ENCODE data around the gene PRDX4. TPM values are rescaled to one million over a fixed set of nuclear protein-coding genes. Genes with fewer than 3 reads are reported as not detected.

Gene PRDX4
- total RNA-seq, 6 donors from 2014 or later, result 17.8 to 69.0 (median 58.4) TPM

- Histone ChIP-seq H3K4me1 (peaks cover 0 to 2% (median 0%) of the 10 kb centered on the region in 4 donors), H3K36me3 (no peaks in the 10 kb centered on the region), H3K27ac (no peak overlapping the region), H3K4me3 (no peak overlapping the region), H3K27me3 (no peaks in the 10 kb centered on the region), H3K9me3 (no peaks in the 10 kb centered on the region)
- 43 to 56% methylated on average over 1 of the region's 1 CpG for WGBS, 2 donors
- TF ChIP-seq CTCF (IDR thresholded peaks at IDR 0.05) (no peak), POLR2A (IDR thresholded peaks at IDR 0.05) (no peak), EP300 (IDR thresholded peaks at IDR 0.05) (no peak), POLR2AphosphoS5 (IDR thresholded peaks at IDR 0.05) (no peak)
- DNase-seq (no peak), ATAC-seq (ENCODE audit: low FRiP score in 2 of 2) (no peak)
Measured at GRCh38 chrX:23661671-23662070, 5.6 kb upstream of the PRDX4 start.

DNA sequence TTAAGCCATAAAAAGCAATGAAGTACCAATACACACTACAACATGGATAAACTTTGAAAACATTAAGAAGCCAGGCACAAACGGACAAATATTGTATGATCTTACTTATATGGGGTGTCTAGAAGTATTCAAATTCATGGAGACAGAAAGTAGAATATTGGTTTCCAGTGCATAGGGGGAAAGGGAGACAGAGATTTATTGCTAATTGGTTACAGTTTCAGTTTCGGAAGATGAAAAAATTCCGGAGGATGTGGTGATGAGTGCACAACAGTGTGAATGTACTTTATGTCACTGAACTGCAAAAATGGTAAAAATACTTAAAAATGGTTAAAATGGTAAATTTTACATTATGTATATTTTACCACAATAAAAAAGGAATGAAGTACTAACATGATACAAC, 5.1 kb upstream of the PRDX4 start:
- Histone ChIP-seq H3K27ac (no peak overlapping the region), H3K27me3 (no peaks in the 10 kb centered on the region), H3K36me3 (no peaks in the 10 kb centered on the region), H3K4me3 (no peak overlapping the region), H3K4me1 (peaks cover 0 to 7% (median 0%) of the 10 kb centered on the region in 4 donors), H3K9me3 (no peaks in the 10 kb centered on the region)
- ATAC-seq (ENCODE audit: low FRiP score in 2 of 2) (no peak), DNase-seq (no peak)
- TF ChIP-seq POLR2A (IDR thresholded peaks at IDR 0.05) (no peak), CTCF (IDR thresholded peaks at IDR 0.05) (no peak), EP300 (IDR thresholded peaks at IDR 0.05) (no peak), POLR2AphosphoS5 (IDR thresholded peaks at IDR 0.05) (no peak)
- 46 to 47% methylated on average over 3 of the region's 3 CpGs for WGBS, 2 donors

DNA sequence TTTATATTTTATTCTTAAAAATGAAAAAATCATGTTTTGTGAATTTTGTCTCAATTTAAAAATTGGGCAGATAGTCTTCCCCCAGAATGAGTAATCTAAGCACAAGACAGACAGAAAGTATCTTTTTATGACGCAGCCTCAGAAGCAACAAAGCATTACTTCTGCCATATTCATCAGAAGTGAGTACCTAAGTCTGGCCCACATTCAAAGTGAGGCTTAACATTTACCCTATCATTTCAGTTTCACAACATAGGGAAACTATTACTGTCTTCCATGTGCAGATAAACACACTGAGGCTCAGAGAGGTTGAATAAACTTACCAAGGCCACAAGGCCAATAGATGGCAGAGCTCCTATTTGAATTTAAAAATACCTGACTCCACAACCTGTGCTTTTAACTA, 4.4 kb upstream of the PRDX4 start:
- Histone ChIP-seq H3K27me3 (no peaks in the 10 kb centered on the region), H3K27ac (no peak overlapping the region), H3K36me3 (no peaks in the 10 kb centered on the region), H3K4me1 (peaks cover 0 to 7% (median 0%) of the 10 kb centered on the region in 4 donors), H3K4me3 (no peak overlapping the region), H3K9me3 (no peaks in the 10 kb centered on the region)
- DNase-seq (no peak), ATAC-seq (ENCODE audit: low FRiP score in 2 of 2) (no peak)
- 90 to 100% methylated on average over 1 of the region's 1 CpG for WGBS, 2 donors
- TF ChIP-seq CTCF (IDR thresholded peaks at IDR 0.05), result no peak
- no peak for TF ChIP-seq POLR2AphosphoS5 (IDR thresholded peaks at IDR 0.05)

GRCh38 chrX:23664496-23664895, 2.8 kb upstream of the PRDX4 start:
- H3K4me3 ChIP-seq, result no peak overlapping the region
- DNase-seq, result no peak
- H3K9me3 ChIP-seq, result no peaks in the 10 kb centered on the region
- WGBS, 2 donors, result 93 to 100% methylated on average over 1 to 10 of the region's 10 CpGs
- TF ChIP-seq POLR2AphosphoS5 (IDR thresholded peaks at IDR 0.05) (no peak), CTCF (IDR thresholded peaks at IDR 0.05) (no peak), POLR2A (IDR thresholded peaks at IDR 0.05) (no peak), EP300 (IDR thresholded peaks at IDR 0.05) (no peak)
- H3K36me3 ChIP-seq, result no peaks in the 10 kb centered on the region
- H3K27ac ChIP-seq, result no peak overlapping the region
- no peak for ATAC-seq (ENCODE audit: low FRiP score in 2 of 2)
- H3K4me1 ChIP-seq, result peaks cover 0 to 7% (median 2%) of the 10 kb centered on the region in 4 donors
- no peaks in the 10 kb centered on the region for H3K27me3 ChIP-seq

DNA sequence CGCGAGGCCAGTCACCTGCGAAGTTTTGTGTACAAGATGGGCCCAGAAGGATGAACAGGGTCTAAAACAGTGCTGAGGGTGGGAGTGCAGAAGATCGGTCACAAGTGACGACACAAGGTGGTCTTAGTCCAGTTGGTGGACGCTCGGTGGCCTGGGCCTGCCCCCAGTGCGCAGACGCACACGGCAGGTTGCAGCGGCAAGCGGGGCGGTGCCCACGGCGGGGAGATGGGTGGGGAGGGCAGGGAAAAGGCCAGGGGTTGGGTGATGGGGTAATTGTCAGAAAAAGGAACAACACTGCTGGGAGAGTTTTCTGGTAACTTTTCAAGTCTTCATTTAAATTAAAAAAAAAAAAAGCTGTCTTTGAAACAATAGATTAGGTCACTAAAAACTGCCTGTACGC, 1.0 kb upstream of the PRDX4 start:
- H3K36me3 ChIP-seq, result no peaks in the 10 kb centered on the region
- peaks cover 0 to 7% (median 2%) of the 10 kb centered on the region in 4 donors for H3K4me1 ChIP-seq
- H3K27me3 ChIP-seq, result no peaks in the 10 kb centered on the region
- H3K27ac ChIP-seq, result no peak overlapping the region
- WGBS, 2 donors, result 83 to 92% methylated on average over 16 of the region's 16 CpGs
- ATAC-seq (ENCODE audit: low FRiP score in 2 of 2) (no peak), DNase-seq (peak in 1 of 2 donors; percentile 76)
- TF ChIP-seq POLR2AphosphoS5 (IDR thresholded peaks at IDR 0.05) (no peak), CTCF (IDR thresholded peaks at IDR 0.05) (no peak), EP300 (IDR thresholded peaks at IDR 0.05) (no peak), POLR2A (IDR thresholded peaks at IDR 0.05) (no peak)
- H3K9me3 ChIP-seq, result no peaks in the 10 kb centered on the region
- H3K4me3 ChIP-seq, result no peak overlapping the region

Measured in upper lobe of left lung (tissue), 6 donors.